Measurements from ENCODE around the gene IFNLR1. TPM values are rescaled to one million over a fixed set of nuclear protein-coding genes. Genes with fewer than 3 reads are reported as not detected.

The IFNLR1 gene
- total RNA-seq, 1 donor from 2014 or later, result 2.5 TPM

- intact Hi-C loops (cut with micrococcal nuclease), result no loop called here
These were observed 7.7 kb downstream of the IFNLR1 start for GRCh38 chr1:24179251-24179840.

GRCh38 chr1:24178407-24178806 is 8.7 kb downstream of the IFNLR1 start:
- intact Hi-C loops (cut with micrococcal nuclease), result no loop called here

GRCh38 chr1:24177161-24177560 is 9.9 kb downstream of the IFNLR1 start:
- intact Hi-C loops (cut with micrococcal nuclease), result no loop called here

GRCh38 chr1:24175033-24175755 is 11.9 kb downstream of the IFNLR1 start:
- intact Hi-C loops (cut with micrococcal nuclease), result no loop called here

DNA sequence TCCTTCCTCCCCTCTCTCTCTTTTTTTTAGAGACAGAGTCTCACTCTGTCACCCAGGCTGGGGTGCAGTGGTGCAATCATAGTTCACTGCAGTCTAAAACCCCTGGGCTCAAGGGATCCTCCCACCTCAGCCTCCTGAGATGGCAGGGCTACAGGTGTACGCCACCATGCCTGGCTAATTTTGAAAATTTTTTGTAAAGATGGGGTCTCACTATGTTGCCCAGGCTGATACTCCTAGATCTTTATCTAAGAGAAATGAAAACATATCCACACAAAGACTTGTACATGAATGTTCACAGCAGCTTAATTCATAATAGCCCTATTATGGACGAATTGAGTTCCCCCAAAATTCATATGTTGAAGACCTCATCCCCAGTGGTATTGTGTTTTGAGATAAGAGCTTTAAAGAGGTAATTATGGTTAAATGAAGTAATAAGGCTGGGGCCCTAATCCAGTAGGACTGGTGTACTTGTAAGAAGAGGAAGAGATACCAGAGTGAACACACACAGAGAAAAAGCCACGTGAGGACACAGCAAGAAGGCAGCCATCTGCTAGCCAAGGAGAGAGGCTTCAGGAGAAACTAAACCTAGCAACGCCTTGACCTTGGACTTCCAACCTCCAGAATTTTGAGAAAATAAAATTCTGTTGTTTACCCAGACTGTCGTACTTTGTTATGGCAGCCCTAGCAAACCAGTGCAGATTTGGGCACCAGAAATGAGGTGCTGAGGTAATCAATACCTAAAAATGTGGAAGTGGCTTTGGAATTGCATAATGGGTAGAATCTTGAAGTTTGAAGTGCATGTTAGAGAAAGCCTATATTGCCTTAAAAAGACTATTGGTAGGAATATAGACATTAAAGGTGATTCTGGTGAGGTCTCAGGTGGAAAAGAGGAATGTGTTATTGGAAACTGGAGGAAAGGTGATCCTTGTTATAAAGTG is 13.2 kb downstream of the IFNLR1 start:
- intact Hi-C loops (cut with micrococcal nuclease), result no loop called here

DNA sequence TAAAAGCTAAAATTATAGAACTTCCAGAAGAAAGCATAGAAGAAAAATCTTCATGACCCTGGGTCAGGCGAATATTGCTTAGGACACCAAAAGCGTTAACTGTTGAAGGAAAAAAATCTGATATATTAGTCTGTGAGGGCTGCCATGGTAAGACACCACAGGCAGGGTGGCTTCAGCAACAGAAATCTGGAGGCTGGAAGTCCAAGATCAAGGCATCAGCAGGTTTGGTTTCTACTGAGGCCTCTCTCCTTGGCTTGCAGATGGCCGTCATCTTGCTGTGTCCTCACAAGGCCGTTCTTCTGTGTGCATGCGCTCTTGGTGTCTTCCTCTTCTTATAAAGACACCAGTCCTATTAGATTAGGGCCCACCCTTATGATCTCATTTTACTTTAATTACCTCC is 14.5 kb downstream of the IFNLR1 start:
- intact Hi-C loops (cut with micrococcal nuclease), result no loop called here

GRCh38 chr1:24169286-24169685 is 17.8 kb downstream of the IFNLR1 start:
- intact Hi-C loops (cut with micrococcal nuclease), result no loop called here

GRCh38 chr1:24168245-24168644 is 18.8 kb downstream of the IFNLR1 start:
- intact Hi-C loops (cut with micrococcal nuclease), result no loop called here

DNA sequence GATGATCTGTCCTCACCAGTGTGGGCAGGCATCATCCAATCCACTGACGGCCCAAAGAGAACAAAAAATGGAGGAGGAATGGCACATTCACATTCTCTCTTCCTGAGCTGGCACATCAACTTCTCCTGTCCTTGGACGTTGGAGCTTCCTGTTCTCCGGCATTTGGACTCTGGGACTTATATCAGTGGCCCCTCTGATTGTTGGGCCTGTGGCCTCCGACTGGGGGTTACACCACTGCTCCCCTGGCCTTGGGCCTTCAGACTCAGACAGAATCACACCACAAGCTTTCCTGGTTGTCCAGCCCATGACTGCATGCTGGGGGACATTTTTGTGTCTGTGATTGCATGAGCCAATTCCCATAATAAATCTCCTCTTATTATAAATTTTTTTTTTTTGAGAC is 20.1 kb downstream of the IFNLR1 start:
- intact Hi-C loops (cut with micrococcal nuclease), result no loop called here

DNA sequence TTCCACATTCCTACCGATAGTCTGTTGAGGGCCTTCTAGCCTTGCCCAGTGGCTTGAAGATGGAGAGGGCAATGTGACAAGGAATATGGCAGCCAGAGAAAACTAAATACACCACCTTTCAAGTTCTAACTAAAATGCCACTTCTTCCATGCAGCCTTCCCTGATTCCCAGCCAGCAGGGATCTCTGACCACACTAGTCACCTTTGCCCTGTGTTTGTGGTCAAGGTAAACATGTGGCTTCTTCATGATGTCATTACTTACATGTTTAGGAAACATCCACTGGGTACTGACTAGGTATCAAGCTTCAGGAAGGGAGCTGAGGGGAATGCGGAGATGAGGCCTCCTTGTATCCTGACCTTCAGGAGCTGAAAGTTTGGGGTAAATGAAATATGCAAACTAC is 21.6 kb downstream of the IFNLR1 start:
- intact Hi-C loops (cut with micrococcal nuclease), result no loop called here

GRCh38 chr1:24164004-24164403 is 23.1 kb downstream of the IFNLR1 start:
- intact Hi-C loops (cut with micrococcal nuclease), result no loop called here

GRCh38 chr1:24162201-24162600 is 24.9 kb downstream of the IFNLR1 start:
- intact Hi-C loops (cut with micrococcal nuclease), result no loop called here

DNA sequence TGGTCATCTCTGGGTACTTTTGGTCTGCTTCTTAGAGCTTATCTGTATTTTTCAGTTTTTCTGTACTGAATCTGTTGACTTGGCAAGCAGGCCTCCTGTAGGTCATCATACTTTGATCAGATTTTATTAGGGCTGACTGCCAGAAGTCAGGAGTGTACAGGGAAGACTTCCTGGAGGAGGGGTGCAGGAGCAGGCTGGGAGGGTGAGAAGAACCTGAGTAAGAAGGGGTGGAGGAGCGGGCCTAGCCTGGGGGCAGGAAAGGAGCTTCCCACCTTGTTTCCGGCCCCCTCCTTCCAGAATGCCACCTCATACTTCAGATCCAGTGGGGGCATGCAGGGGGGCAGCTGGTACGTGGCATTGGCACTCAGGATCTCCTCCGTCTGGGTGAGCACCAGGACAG is 25.8 kb downstream of the IFNLR1 start:
- intact Hi-C loops (cut with micrococcal nuclease), result no loop called here

DNA sequence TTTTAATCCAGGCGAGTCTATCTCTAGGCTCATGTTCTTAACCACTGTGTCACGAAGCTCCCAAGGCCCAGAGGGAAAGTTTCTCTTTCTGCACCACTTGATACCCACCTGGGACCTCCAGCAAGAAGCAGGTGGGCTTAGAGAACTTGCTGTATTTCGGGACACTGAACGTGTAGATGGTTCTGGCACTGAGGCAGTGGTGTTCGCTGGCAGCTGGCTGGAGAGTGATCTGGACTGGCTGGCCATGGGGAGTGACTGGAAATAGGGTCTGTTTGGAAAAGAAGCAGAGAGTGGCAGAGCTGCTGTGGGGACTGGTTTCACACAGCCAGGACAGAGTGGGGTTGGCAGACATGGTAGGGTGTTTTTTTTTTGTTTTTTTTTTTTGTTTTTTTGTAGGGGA is 27.7 kb downstream of the IFNLR1 start:
- intact Hi-C loops (cut with micrococcal nuclease), result no loop called here

DNA sequence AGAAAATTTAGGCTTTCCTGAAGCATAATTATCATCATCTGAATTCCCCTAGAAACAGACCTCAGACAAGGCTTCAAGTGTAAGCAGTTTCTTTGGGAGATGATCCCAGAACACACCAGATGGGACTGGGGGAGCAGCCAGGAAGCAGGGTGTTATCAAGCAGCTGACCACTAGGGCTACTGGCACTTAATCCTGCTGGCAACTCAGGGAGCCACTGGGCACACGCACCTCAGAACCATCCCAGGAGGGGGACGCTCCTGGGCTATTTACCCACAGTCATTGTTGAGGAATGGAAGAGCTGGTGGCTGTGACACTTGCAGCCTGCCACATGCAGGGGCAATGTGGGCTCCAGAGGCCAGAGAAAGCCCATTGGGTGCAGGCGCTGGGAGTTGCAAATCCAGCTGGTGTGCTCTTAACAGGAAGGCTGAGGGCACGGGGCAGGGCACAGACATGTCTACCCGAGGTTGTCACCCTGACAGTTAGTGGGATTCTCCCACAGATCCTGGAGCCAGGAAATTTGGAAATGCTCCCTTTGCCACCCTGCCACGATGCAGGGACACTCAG is 29.1 kb downstream of the IFNLR1 start:
- intact Hi-C loops (cut with micrococcal nuclease), result no loop called here

- intact Hi-C loops (cut with micrococcal nuclease), result no loop called here
These were observed 30.4 kb downstream of the IFNLR1 start for GRCh38 chr1:24156542-24157260.

DNA sequence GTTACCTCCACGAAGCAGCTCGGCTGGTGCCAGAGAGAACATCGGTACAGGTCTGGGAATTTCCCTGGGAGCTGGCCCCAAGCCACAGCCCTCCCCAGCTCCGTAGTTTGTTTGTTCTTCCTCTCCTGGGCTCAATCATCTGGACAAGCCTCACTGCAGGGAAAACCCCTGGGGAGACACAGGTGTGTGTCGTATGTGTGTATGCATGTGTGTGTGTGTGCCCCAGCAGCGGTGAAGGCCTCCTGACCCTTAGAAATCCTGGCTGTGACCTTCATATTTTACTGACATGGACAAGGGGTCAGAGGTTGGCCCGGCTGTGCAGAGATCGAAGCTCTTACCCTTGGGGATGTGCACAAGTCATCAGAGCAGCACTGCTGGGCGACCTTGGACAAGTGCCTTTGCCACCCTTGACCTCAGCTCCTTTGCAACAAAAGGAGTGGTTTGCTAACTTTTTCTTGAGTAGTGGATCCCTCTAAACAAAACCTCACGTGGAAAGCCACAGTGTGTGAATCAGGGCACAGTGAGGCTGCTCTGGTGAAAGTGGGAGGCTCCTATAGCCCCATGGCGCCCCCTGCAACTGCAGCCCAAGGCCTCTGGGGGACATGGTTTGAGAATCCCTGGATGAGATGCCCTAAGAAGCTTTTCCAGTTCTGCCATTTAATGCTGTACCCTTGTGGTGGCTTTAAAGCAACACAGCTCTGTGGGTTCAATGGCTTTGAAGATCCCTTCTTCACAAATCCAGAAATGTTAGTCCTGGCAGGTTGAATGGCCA is 31.9 kb downstream of the IFNLR1 start:
- intact Hi-C loops (cut with micrococcal nuclease), result no loop called here

DNA sequence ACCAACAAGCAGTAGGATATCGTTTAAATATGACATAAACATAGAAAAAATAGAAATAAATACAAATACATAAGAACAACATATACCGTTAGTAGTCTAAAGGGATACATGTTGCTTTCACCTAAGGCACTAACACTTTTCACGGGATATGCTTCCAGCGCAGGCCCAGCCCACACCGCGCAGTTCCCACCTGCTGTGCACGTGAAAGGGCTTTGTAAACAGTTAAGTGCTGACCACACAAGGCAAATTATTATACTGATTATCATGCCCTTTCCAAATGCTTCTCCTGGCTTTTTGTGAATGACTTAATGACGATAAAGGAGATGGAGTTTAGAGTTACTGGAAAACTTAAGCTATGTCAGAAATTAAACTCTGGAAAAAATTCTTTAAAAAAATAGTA is 32.9 kb downstream of the IFNLR1 start:
- intact Hi-C loops (cut with micrococcal nuclease), result no loop called here

DNA sequence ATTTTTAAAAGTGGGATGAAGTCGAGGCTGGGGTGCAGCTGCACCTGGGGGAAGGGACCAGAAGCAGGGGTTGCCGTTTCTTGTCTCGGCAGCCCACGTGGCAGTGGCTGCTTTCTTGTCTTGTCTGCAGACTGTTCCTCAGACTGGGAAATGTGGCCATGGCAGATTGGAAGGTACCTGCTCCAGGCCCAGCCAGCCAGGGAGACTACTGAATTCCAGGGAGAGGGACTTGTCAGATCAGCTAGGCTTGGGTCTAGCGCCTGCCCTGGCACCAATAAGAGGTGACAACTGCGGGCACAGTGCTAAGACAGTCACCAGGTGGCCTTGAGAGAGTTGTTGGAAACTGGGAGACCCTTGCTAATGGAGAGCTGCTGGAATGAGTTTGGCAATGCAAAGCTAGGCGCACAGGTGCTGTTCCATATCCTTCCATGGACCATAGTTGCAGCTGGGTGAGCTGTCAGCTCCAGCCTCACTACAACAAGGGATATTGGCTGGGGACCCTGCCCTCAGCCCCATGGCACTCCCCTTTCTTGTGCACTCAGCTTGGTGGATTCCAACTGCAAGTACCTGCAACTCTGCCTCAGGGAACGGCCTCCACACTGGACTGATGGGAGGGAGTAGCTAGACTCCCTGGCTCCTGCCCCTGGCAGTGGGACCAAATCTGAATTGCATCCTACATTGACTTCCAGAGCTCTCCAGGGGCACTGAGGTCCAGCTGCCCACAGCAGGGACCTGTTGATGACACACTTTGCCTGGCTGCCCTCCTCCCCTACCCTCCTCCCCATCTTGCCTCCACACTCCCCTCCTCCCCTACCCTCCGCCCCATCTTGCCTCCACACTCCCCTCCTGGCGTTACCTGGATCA is 34.2 kb downstream of the IFNLR1 start:
- intact Hi-C loops (cut with micrococcal nuclease), result no loop called here

GRCh38 chr1:24151175-24151533 is 35.9 kb downstream of the IFNLR1 start:
- intact Hi-C loops (cut with micrococcal nuclease), result no loop called here

Data from T-helper 2 cell treated with Interferon-gamma antibody and Interleukin-4, amounts not matched to agents 100 ng/mL and 5 ng/mL, for 36 hours (primary cell).